GM12873 (cell line): ENCODE results near the gene TIMM8B.
A peak's percentile ranks its signal among the peaks of the same experiment; 100 is the strongest.

Experiments used
- CTCF ChIP-seq: IDR thresholded peaks from 2 replicates; pipeline ENCODE4 v1.5.1; 2012; ENCODE audit warnings: low read depth, mild to moderate bottlenecking, moderate library complexity, low read length, control low read depth; ENCODE audit not compliant: insufficient read depth; ENCODE audit errors: missing control alignments

Gene TIMM8B

GRCh38 chr11:112121981-112122615 lies 35.5 kb upstream of the TIMM8B start:
- no peak for TF ChIP-seq CTCF

- no peak for TF ChIP-seq CTCF
Observed at GRCh38 chr11:112118176-112118575, 31.6 kb upstream of the TIMM8B start.

GRCh38 chr11:112115386-112115785 lies 28.8 kb upstream of the TIMM8B start:
- TF ChIP-seq CTCF: no peak

- no peak for TF ChIP-seq CTCF
Observed at GRCh38 chr11:112114460-112114859, 27.9 kb upstream of the TIMM8B start.

GRCh38 chr11:112113539-112114457 lies 27.2 kb upstream of the TIMM8B start:
- peak; percentile 77 for TF ChIP-seq CTCF

- TF ChIP-seq CTCF: no peak
Observed at GRCh38 chr11:112106070-112106469, 19.5 kb upstream of the TIMM8B start.

GRCh38 chr11:112103446-112103845 lies 16.9 kb upstream of the TIMM8B start:
- TF ChIP-seq CTCF: no peak
